DMS114 treated with DMSO at 0.1 percent for 48 hours (cell line): ENCODE data around the gene WFDC1.

Experiments used
- DNase-seq: peaks from one replicate; lab custom pipeline; 2025; ENCODE audit not compliant: unreplicated experiment; lab: John Stamatoyannopoulos, UW

WFDC1 gene

GRCh38 chr16:84294531-84295142 is at the start of gene WFDC1:
Gene WFDC1 (plus strand): TSS chr16:84294878. CDS start chr16:84294972, 94 bp downstream.
- DNase-seq: no peak

GRCh38 chr16:84245956-84246678 is 48.6 kb upstream of the WFDC1 start:
- no peak for DNase-seq

GRCh38 chr16:84246679-84247077 is 48.0 kb upstream of the WFDC1 start:
- DNase-seq: no peak

- DNase-seq: no peak
Measured at GRCh38 chr16:84247331-84247730, 47.3 kb upstream of the WFDC1 start.

GRCh38 chr16:84247844-84248243 is 46.8 kb upstream of the WFDC1 start:
- no peak for DNase-seq

GRCh38 chr16:84252184-84252583 is 42.5 kb upstream of the WFDC1 start:
- no peak for DNase-seq

- no peak for DNase-seq
Measured at GRCh38 chr16:84253173-84253572, 41.5 kb upstream of the WFDC1 start.

- no peak for DNase-seq
Measured at GRCh38 chr16:84254062-84254461, 40.6 kb upstream of the WFDC1 start.

- no peak for DNase-seq
Measured at GRCh38 chr16:84255050-84255810, 39.4 kb upstream of the WFDC1 start.

- no peak for DNase-seq
Measured at GRCh38 chr16:84258266-84258665, 36.4 kb upstream of the WFDC1 start.

GRCh38 chr16:84259691-84260090 is 35.0 kb upstream of the WFDC1 start:
- no peak for DNase-seq

- no peak for DNase-seq
Measured at GRCh38 chr16:84260766-84261554, 33.7 kb upstream of the WFDC1 start.

GRCh38 chr16:84262031-84262430 is 32.6 kb upstream of the WFDC1 start:
- DNase-seq: no peak

GRCh38 chr16:84262939-84263338 is 31.7 kb upstream of the WFDC1 start:
- DNase-seq: no peak

- DNase-seq: peak; percentile 34
Measured at GRCh38 chr16:84266451-84266850, 28.2 kb upstream of the WFDC1 start.

- DNase-seq: no peak
Measured at GRCh38 chr16:84267380-84267779, 27.3 kb upstream of the WFDC1 start.

GRCh38 chr16:84268291-84269040 is 26.2 kb upstream of the WFDC1 start:
- DNase-seq: no peak

GRCh38 chr16:84270071-84270470 is 24.6 kb upstream of the WFDC1 start:
- DNase-seq: no peak

- no peak for DNase-seq
Measured at GRCh38 chr16:84270531-84270930, 24.1 kb upstream of the WFDC1 start.

- DNase-seq: no peak
Measured at GRCh38 chr16:84271037-84271436, 23.6 kb upstream of the WFDC1 start.

- no peak for DNase-seq
Measured at GRCh38 chr16:84271866-84272265, 22.8 kb upstream of the WFDC1 start.
